GM19397 (cell line): ENCODE results near the gene CDC42BPA.
"Not testable (repeated sequence)": the region's sequence is repeated elsewhere in the genome, so short reads cannot be mapped to it uniquely, and the experiment has no call there.

ENCODE experiments used
- ATAC-seq: cut with Tn5 transposase; IDR thresholded peaks from one replicate; pipeline ENCODE4 v1.9.1; 2021; ENCODE audit warnings: mild to moderate bottlenecking, moderate library complexity; ENCODE audit not compliant: unreplicated experiment

The CDC42BPA gene

GRCh38 chr1:227263869-227264268, 54.4 kb downstream of the CDC42BPA start:
- no peak for ATAC-seq

GRCh38 chr1:227261501-227261900, 56.8 kb downstream of the CDC42BPA start:
- no peak for ATAC-seq

- no peak for ATAC-seq
Measured at GRCh38 chr1:227260433-227260832, 57.9 kb downstream of the CDC42BPA start.

GRCh38 chr1:227257964-227258363, 60.3 kb downstream of the CDC42BPA start:
- no peak for ATAC-seq

- ATAC-seq, result no peak
Measured at GRCh38 chr1:227255086-227255732, 63.1 kb downstream of the CDC42BPA start.

- ATAC-seq, result no peak
Measured at GRCh38 chr1:227253065-227253464, 65.2 kb downstream of the CDC42BPA start.

- no peak for ATAC-seq
Measured at GRCh38 chr1:227245613-227246320, 72.5 kb downstream of the CDC42BPA start.

GRCh38 chr1:227244339-227245118, 73.8 kb downstream of the CDC42BPA start:
- ATAC-seq, result no peak

GRCh38 chr1:227242811-227243682, 75.2 kb downstream of the CDC42BPA start:
- no peak for ATAC-seq

- no peak for ATAC-seq
Measured at GRCh38 chr1:227240983-227241382, 77.3 kb downstream of the CDC42BPA start.

GRCh38 chr1:227234998-227235405, 83.3 kb downstream of the CDC42BPA start:
- no peak for ATAC-seq

GRCh38 chr1:227231128-227231527, 87.2 kb downstream of the CDC42BPA start:
- not testable (repeated sequence) for ATAC-seq

- ATAC-seq, result no peak
Measured at GRCh38 chr1:227228201-227228600, 90.1 kb downstream of the CDC42BPA start.

GRCh38 chr1:227227761-227228160, 90.5 kb downstream of the CDC42BPA start:
- no peak for ATAC-seq

- ATAC-seq, result no peak
Measured at GRCh38 chr1:227225715-227226346, 92.5 kb downstream of the CDC42BPA start.

- ATAC-seq, result no peak
Measured at GRCh38 chr1:227223171-227223806, 95.0 kb downstream of the CDC42BPA start.

- ATAC-seq, result no peak
Measured at GRCh38 chr1:227219715-227220292, 98.5 kb downstream of the CDC42BPA start.

GRCh38 chr1:227218870-227219573, 99.3 kb downstream of the CDC42BPA start:
- ATAC-seq, result no peak
